AG09319 (cell line): ENCODE results near the gene PXMP4.

Experiments used
- DNase-seq: peaks from one replicate; pipeline ENCODE4 v3.0.0-alpha.2; 2010; ENCODE audit warnings: low read depth; ENCODE audit errors: extremely low read depth
- TF ChIP-seq, protein P1 (sequence below): IDR thresholded peaks from 2 replicates; pipeline ENCODE4 v1.5.1; 2011; ENCODE audit warnings: low read depth, mild to moderate bottlenecking, inconsistent platforms, low read length, moderate library complexity

The PXMP4 gene

DNA sequence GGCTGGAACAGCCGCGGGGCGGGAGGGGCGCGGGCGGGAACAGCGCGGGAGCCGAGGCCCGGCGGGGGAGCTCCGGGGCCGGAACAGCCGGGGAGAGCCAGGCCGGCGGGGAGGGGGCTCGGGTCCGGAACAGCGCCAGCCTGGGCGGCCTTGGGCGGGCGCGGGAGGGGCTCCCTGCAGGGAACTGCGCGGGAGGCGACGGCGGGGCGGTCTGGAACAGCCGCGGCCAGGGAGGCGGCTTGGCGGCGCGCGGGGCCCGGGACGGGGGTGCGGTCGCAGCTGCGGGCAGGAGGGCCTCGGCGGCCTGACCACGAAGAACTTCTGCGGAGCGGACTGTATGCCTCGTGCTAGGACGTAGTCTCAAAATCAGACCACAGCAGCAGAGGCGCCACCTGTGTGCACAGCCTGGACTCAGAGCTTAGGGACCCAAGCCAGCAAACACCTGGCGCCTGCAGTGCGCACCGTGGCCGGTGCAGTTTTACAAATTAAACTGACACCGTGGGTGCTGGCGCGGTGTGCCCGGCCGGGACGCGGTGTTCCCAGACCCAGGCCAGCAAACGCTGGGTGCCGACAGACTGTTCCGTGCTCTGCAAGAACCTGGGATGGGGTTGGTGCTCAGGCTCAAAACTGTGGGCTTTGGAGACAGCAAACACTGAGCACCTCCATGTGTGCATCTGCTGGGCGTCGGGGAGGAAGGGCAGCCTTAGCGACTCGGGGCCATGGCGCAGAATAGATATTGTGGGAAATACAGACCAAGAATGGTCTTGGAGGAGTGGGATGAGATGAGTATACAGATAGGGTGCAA is 12.3 kb upstream of the PXMP4 start:
- no peak for DNase-seq
- TF ChIP-seq, protein P1, sequence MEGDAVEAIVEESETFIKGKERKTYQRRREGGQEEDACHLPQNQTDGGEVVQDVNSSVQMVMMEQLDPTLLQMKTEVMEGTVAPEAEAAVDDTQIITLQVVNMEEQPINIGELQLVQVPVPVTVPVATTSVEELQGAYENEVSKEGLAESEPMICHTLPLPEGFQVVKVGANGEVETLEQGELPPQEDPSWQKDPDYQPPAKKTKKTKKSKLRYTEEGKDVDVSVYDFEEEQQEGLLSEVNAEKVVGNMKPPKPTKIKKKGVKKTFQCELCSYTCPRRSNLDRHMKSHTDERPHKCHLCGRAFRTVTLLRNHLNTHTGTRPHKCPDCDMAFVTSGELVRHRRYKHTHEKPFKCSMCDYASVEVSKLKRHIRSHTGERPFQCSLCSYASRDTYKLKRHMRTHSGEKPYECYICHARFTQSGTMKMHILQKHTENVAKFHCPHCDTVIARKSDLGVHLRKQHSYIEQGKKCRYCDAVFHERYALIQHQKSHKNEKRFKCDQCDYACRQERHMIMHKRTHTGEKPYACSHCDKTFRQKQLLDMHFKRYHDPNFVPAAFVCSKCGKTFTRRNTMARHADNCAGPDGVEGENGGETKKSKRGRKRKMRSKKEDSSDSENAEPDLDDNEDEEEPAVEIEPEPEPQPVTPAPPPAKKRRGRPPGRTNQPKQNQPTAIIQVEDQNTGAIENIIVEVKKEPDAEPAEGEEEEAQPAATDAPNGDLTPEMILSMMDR, result no peak

DNA sequence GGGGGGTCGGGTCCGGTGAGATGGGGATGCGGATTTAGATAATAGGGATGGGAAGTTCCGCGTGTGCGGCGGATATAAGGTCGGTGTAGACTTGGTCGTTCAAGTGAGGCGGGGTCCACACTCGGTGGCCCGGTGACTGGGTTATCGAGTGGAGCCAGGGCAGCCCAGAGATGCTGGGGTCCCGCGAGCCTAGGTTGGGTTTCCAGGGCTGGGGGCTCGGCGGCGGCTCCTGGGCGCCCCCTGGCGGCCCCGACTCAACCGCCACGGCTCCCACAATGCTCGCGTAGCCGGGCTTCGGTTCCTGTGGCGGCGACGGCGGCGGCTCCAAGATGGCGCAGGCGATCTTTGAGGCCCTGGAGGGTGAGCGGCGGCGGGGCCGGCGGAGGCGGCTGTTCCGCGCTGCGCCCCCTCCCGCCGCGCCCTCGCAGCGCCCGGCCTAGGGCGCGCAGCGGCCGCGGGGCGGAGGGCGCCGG is 11.6 kb upstream of the PXMP4 start, which contains the start of gene ZNF341:
TSS of gene ZNF341 (plus strand) at position 304 of the 473 bp plus-strand sequence. CDS start at position 330, 26 bp downstream.
- TF ChIP-seq, protein P1, result peak; percentile 68
- DNase-seq, result peak; percentile 67

DNA sequence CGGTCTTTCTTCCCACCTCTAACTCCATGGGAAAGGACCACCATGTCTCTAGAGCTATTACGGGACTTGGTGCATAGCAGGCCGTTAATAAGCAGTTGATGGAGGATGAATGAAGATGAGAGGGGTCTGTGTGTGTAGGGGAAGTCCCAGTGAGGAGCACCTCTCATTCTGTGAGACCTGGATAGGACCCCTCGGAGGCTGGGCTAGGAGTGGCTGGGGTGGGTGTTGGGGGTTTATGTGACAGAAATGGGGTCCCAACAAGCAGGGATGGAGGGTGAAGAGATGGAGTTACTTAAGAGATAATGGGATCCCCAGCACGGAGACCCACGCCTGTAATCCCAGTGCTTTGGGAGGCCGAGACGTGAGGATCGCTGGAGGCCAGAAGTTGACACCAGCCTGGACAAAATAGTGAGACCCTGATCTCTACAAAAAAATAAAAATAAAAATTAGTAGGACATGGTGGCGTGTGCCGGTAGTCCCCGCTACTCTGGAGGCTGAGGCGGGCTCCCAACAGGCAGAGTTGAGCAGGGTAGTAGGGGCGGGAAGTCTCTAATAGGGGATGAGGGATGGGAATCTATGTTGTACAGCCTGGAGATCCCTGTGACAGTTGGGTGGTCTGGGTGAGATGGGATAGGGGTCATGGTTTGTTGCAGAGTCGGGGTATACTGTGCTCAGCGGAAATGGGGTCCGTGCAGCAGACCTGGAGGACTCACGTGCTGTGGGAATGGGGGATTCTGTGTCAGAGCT is 11.0 kb upstream of the PXMP4 start:
- TF ChIP-seq, protein P1, result no peak
- no peak for DNase-seq

DNA sequence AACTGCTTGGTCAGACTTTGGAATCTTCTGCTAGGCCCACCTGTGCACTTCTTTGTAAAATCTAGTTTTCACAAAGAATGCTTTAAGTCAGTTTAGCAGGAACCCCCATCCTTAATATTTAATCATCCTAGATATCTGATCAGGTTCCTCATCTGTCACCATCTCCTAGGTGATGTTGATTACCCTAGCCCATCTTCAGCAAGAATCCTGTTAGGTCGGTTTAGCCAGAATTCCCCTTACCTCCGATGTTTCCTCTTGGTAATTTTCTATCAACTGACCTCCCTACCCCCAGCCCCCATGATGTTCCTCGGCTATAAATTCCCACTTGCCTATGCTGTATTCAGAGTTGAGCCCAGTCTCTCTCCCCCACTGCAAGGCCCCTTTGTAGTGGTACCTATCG is 9.0 kb upstream of the PXMP4 start:
- no peak for DNase-seq
- TF ChIP-seq, protein P1, result no peak

GRCh38 chr20:33728463-33728862 is 8.4 kb upstream of the PXMP4 start:
- TF ChIP-seq, protein P1, result no peak
- DNase-seq, result no peak

DNA sequence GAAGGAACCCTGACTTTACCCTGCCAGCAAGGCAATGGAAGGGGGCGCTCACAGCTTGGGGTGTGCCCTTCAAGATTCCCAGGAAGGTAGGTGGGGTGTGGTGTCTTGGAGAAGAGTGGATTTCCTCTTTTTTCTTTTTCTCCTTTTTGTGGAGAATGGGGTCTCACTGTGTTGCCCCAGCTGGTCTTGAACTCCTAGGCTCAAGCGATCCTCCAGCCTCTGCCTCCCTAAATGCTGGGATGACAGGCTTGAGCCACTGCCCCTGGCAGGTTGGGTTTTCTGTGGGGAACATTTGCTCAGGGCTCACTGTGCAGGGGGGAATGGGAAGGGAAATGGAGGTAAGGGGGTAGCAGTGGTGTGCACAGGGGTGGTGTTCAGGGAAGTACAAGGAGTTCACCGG is 7.7 kb upstream of the PXMP4 start:
- no peak for DNase-seq
- TF ChIP-seq, protein P1, result no peak

DNA sequence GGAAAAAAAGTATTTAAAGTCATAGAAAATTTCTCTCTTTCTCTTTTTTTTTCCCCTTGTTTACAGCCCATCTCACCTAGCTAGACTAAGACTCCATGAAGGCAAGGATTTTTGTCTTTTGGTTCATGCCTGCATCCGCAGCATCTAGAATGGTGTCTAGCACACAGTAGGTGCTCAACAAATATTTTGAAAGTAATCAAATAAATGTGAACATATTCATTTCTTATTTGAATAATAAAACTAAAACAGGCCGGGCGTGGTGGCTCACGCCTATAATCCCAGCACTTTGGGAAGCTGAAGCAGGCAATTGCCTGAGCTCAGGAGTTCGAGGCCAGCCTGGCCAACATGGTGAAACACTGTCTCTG is 7.0 kb upstream of the PXMP4 start:
- DNase-seq, result no peak
- TF ChIP-seq, protein P1, result no peak
